KOPT-K1 (cell line): ENCODE data around the gene MTMR12.
A peak's percentile ranks its signal among the peaks of the same experiment; 100 is the strongest.
"Not testable (repeated sequence)": the region's sequence is repeated elsewhere in the genome, so short reads cannot be mapped to it uniquely, and the experiment has no call there.

Experiments
- H3K27ac ChIP-seq: fragments of 200-600 bp; sonication (generic); 2 replicates; pipeline ENCODE4 v1.5.1; 2016; ENCODE audit warnings: antibody characterized with exemption, mild to moderate bottlenecking, low read depth, low read length; ENCODE audit not compliant: poor library complexity, severe bottlenecking
- H3K36me3 ChIP-seq: fragments of 200-600 bp; sonication (generic); 2 replicates; pipeline ENCODE4 v1.5.1; 2017; ENCODE audit warnings: antibody characterized with exemption, mild to moderate bottlenecking, low read length, moderate library complexity; ENCODE audit not compliant: insufficient read depth
- H3K9me3 ChIP-seq: fragments of 200-600 bp; sonication (generic); 2 replicates; pipeline ENCODE4 v1.5.1; 2017; ENCODE audit warnings: antibody characterized with exemption, low read length, mild to moderate bottlenecking; ENCODE audit not compliant: insufficient read depth, poor library complexity, severe bottlenecking

Gene MTMR12

DNA sequence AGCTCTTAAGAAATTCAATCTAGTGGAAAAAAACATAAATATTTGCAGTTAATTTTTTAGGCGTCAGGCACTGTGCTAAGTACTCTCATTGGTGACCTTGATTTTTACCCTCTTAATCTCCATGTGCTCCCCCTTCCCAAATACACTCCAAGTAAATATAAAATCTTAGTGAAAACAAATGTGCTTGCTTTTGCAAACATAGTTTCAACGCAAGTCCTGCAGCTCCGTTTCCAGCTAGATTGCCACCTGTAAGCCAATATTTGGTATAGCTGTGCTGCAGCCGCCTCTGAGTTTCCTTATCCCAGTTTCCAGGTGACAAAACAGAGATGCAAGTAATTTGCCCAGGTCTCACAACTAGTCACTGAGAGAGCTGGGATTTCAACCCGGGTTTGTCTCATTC is 1.9 kb upstream of the MTMR12 start:
- H3K9me3 ChIP-seq, result no peaks in the 10 kb centered on the region
- no peak overlapping the region for H3K27ac ChIP-seq
- no peaks in the 10 kb centered on the region for H3K36me3 ChIP-seq

DNA sequence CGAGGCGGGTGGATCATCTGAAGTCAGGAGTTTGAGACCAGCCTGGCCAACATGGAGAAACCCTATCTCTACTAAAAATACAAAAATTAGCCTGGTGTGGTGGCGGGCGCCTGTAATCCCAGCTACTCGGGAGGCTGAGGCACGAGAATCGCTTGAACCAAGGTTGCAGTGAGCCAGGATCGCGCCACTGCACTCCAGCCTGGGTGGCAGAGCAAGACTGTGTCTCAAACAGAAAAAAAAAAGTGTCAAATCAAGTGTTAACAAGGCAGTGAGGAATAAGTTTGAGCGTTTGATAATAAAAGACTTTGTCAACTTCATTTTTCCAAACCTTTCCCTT is 1.4 kb upstream of the MTMR12 start:
- H3K36me3 ChIP-seq, H3K27ac ChIP-seq, H3K9me3 ChIP-seq: not testable (repeated sequence)

DNA sequence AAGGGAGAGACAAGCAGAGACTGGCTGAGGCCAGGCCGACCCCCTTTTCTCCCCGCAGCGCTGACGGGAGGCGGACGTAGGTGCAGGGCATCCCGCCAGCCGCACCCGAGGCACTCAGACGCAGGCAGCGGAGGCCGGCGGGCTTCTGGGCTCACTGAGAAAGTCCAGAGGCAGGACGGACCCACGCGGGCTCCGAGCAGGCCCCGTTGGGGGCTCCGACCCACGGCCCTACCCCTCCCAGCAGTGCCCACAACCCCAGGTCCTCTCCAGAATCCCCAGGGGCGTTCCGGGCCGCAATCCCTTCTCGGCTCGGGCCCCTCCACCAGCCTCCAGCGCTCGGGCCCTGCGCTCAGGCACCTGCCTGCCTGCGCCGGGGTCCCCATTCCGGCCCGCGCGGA is 543 bp downstream of the MTMR12 start:
- Histone ChIP-seq H3K27ac (peak overlapping the region; percentile 72), H3K36me3 (no peaks in the 10 kb centered on the region), H3K9me3 (no peaks in the 10 kb centered on the region)

DNA sequence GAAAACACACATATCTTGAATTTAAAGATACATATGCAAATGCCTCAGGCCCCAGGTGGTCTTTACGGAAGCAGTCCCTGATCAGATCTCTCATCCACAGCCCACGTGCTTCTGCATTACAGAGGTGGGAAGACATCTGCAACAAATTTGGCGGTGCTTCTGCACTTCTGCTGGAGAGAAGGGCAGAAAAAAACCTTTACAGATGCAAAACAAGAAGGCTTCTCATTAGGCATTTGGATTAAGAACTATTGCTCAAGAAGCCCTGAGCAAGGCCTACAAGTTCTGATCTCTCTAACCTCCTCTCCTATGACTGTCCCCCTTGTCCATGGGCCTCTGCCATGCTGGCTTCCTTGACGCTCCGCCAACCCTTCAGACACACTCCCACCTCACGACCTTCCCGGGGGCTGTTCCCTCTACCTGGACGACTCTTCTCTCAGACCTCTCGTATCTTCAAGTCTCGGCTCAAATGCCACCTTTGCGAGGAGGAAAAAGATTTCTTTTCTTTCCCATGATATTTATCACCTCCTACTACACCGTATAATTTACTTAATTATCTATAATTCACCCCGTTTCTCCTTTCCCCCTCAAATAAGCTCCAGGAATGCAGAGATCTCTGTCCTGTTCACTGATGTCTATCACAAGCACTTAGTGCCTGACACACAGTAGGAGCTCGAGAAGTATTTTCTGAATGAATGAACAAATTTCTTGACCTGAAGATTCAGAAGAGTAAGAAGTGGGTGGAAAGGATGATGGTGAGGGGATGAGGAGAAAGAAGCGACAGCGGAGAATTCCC is 1.1 kb downstream of the MTMR12 start:
- Histone ChIP-seq H3K9me3 (no peaks in the 10 kb centered on the region), H3K27ac (peak overlapping the region; percentile 72), H3K36me3 (no peaks in the 10 kb centered on the region)

DNA sequence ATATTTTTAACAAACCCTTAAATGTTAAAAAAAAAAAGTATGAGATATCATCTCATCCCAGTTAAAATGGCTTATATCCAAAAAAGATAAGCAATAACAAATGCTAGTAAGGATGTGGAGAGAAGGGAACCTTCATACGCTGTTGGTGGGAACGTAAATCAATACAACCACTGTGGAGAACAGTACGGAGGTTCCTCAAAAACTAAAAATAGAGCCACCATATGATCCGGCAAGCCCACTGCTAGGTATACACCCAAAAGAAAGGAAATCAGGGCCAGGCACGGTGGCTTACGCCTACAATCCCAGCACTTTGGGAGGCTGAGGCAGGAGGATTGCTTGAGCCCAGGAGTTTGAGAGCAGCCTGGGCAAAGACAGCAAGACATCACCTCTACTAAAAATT is 3.0 kb downstream of the MTMR12 start:
- Histone ChIP-seq H3K36me3 (no peaks in the 10 kb centered on the region), H3K9me3 (no peaks in the 10 kb centered on the region), H3K27ac (no peak overlapping the region)

DNA sequence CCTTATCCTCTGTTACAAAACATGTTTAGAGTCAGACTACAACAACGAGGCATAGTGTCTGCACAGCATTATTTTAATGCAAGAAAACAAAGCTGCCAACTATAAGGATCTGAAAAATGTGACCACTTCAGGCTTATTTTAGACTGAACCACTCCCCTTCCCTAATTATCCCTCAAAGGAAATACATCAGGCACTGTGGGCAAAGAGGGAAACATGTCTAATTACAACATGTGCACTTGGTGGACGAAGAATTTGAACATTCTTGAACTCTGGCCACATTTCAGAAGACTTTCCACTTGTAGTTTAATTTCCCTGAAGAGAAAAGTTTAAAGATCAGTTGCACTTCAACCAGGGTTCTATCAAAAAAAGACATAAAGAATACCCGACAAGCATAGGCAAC is 3.8 kb downstream of the MTMR12 start:
- Histone ChIP-seq H3K36me3 (no peaks in the 10 kb centered on the region), H3K9me3 (no peaks in the 10 kb centered on the region), H3K27ac (no peak overlapping the region)

DNA sequence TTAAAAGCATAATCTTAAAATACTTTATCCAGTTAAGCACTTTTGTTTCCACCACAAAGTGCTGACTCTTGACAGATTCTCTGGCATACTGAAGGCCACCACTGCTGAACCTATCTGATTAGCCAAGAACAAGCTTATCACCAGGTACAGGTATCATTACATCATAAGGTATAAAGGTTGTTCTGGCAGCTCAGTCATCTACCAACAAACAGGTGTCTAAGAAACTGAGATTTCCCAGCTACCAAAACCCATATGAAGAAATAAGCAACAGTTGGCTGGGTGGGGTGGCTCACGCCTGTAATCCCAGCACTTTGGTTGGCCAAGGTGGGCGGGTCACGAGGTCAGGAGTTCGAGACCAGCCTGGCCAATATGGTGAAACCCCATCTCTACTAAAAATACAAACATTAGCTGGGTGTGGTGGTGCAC is 5.0 kb downstream of the MTMR12 start:
- H3K9me3 ChIP-seq, result no peaks in the 10 kb centered on the region
- no peaks in the 10 kb centered on the region for H3K36me3 ChIP-seq
- H3K27ac ChIP-seq, result no peak overlapping the region

DNA sequence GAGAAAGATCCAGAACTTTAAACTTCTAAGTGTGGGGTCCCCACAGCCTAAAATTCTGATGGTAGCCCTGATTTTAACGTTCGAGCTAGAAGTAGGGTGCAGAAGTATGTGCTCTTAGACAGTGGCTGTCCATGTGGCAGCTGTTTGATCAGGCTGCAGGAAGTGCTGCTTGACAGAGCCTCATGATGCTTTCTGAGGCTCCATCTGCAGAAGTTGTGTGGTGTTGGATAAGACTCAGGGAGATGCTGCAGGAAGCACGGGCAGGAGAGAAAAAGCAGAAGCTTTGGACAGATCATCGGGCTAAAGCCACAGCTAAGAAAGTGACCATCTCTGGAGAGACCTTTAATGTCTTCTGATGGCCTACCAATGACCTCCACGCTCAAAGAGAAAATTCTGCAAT is 8.1 kb downstream of the MTMR12 start:
- Histone ChIP-seq H3K36me3 (no peaks in the 10 kb centered on the region), H3K9me3 (no peaks in the 10 kb centered on the region), H3K27ac (no peak overlapping the region)

DNA sequence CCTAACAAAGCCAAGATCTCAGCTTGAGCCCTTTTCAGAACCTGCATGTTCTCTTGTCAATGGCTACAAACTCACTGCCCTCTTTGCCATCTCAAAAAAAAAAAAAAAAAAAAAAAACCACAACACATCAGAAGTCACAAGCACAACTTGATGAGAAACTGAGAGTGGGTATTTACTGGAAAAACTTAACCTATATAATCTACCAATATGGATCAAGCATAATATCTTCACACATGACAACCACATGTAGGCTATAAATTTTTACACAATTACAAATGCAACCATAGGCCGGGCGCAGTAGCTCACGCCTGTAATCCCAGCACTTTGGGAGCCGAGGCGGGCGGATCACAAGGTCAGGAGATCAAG is 9.0 kb downstream of the MTMR12 start:
- no peak overlapping the region for H3K27ac ChIP-seq
- no peaks in the 10 kb centered on the region for H3K9me3 ChIP-seq
- no peaks in the 10 kb centered on the region for H3K36me3 ChIP-seq

DNA sequence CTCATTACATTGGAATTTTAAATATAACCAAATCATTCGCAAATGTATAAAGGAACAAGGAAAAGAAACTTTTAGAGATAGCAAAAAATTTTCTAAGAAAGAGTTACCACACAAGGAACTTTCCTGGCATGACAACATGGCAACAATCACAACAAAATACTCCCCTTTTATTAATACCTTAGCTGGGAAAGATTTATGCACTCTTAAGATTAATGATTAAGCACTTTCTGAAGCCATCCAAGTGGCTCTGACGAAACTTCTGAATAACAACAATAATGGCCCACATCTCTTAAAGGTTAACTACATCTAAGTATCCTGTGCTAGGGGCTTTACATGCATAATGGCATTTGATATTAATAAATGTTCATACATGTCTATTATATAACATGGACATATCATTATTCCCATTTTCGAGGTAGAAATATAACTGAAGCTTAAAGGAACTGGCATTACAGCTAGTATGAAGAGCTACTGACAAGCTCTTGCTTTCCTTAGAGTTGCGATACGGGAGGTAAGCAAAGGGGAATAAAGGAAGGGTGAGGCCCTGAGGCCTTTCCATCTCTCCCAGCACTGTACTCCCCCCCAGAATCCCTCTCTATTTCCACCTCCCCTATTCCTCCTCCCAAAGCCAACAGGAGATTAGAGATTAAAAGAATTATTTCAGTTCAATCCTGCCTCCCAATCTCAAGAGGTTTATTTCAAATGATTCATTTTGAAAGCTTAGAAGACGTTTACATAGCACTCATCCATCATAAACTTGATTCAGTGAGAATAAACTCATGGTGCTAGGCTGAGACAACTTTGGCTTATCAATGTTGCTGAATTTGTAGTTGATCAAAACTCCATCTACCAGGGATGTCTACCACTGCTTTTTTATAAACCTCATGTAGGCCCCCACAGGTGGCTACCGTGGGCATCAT is 9.6 kb downstream of the MTMR12 start:
- Histone ChIP-seq H3K27ac (no peak overlapping the region), H3K36me3 (no peaks in the 10 kb centered on the region), H3K9me3 (no peaks in the 10 kb centered on the region)

DNA sequence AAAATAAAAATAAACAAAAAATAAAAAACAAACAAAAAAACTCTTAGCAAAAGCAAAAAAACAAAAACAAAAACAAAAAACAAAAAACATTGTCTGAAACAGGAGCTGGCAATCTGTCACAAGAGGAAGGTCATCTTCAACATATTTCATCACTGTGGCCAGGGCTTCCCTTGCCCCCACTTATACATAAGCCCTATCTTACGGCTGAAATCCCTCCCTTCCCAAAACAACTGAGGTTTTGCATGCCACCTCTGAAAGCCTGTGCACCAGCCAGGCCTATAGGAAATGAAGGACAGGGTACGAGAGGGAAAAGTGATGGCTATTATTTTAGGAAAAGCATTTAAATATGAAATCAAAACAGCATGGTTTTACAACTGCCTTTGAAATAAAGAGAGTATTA is 10.8 kb downstream of the MTMR12 start:
- Histone ChIP-seq H3K9me3 (no peaks in the 10 kb centered on the region), H3K27ac (no peak overlapping the region), H3K36me3 (no peaks in the 10 kb centered on the region)

DNA sequence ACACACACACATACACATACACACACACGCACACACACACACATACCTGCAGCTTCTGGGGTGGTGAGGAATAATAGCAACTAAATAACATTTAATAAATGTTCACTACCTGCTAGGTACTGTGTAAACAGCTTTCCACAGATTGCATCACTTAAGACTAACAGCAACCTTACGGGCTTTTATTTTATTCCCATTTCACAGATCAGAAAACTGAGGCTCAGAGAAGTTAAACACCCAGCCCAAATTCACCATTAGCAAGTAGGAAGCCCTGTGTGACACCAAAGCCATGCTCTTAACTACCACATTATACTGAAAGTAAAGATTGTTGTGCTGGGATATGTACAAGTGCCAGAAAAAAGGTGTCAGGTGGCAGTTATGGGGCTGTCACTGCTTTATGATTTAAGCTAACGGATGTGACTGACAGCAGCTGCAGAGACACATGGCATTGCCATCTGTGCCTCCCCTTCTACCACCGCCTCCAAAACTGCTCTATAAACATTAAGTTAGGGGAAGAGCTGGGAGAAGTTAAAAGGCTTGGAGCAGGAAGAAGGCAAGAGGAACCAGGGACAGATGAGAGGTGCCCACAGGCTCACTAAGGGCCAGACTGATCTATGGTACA is 13.6 kb downstream of the MTMR12 start:
- no peaks in the 10 kb centered on the region for H3K9me3 ChIP-seq
- H3K27ac ChIP-seq, result no peak overlapping the region
- H3K36me3 ChIP-seq, result peaks cover 24% of the 10 kb centered on the region

DNA sequence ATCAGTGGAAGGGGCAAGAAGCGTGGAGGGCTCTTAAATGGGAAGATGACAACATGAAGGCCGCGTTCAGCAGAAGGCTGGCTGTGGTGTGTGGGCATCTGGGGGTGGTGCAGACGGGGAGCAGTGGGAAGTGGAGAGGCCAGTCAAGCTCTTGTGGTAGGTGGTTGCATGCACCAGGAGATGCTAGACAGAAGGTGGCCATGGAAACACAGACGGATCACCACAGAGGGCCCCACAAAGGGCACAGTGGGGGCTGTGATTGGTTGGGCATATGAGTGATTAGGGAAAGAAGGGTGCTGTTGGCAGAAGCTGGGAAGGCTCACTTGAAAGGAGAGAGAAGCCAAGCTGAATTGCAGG is 14.7 kb downstream of the MTMR12 start:
- peaks cover 28% of the 10 kb centered on the region for H3K36me3 ChIP-seq
- no peaks in the 10 kb centered on the region for H3K9me3 ChIP-seq
- no peak overlapping the region for H3K27ac ChIP-seq

DNA sequence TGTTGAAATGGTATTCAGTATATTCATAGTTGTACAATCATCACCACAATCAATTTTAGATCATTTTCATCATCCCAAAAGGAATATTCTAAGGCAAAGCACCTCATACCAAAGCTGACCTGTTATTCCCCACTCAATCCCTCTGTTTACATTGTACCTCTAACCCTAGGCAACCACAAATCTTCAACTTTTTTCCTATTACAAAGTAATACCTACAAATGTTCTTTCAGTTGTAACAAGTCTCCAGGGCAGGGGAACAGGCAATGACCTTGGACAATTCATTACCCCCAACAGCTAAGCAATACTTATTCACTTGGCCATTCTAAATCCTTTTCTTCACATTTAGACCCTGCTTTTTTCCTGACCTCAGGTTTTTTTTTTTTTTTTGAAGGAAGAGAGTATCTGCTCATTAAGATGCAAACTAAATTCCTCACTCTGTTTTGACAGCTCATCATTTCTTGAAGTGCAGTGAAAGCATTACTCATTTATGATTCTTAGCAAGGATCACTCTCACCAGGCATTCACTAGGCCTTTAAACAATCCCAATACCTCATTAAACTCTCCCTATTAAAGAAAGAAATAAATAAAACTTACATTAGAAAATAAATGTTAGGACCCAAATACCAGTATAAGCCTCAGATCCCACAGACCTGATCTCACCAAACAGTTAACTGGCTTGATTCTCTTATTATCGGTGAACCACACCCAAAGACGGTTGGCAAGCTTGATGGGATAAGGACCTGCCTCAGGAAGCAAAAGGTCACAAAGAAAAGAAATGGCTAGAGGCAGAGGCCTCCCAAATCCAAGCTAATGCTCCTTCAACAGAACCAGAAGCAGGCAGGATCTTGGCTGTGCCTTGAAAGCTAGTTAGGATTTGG is 15.3 kb downstream of the MTMR12 start:
- peaks cover 28% of the 10 kb centered on the region for H3K36me3 ChIP-seq

More for the DNA sequence above, 15.3 kb downstream of the MTMR12 start:
- H3K9me3 ChIP-seq, result no peaks in the 10 kb centered on the region
- no peak overlapping the region for H3K27ac ChIP-seq
